Hematopoietic multipotent progenitor cell treated with erythropoietin and hydrocortisone succinate and interleukin-3 and kit ligand, for 8 days (in vitro differentiated cells): ENCODE results near the gene PHF12.
A peak's percentile ranks its signal among the peaks of the same experiment; 100 is the strongest.

Experiments
- DNase-seq: peaks from one replicate; pipeline ENCODE4 v3.0.0-alpha.2; 2015

PHF12 gene

GRCh38 chr17:28951428-28951990 is at the start of gene PHF12:
TSS of gene PHF12 (minus strand) at chr17:28951518. CDS start at chr17:28950960, 558 bp downstream.
- DNase-seq: peak; percentile 100

- DNase-seq: no peak
Measured at GRCh38 chr17:29000973-29001372, 49.7 kb upstream of the PHF12 start.

- DNase-seq: no peak
Measured at GRCh38 chr17:28999206-28999605, 47.9 kb upstream of the PHF12 start.

- no peak for DNase-seq
Measured at GRCh38 chr17:28997806-28998205, 46.5 kb upstream of the PHF12 start.

- no peak for DNase-seq
Measured at GRCh38 chr17:28996554-28997096, 45.3 kb upstream of the PHF12 start.

GRCh38 chr17:28993645-28994426 is 42.5 kb upstream of the PHF12 start:
- no peak for DNase-seq

GRCh38 chr17:28992625-28993600 is 41.6 kb upstream of the PHF12 start:
- no peak for DNase-seq

GRCh38 chr17:28992185-28992584 is 40.9 kb upstream of the PHF12 start:
- no peak for DNase-seq

- no peak for DNase-seq
Measured at GRCh38 chr17:28991779-28992178, 40.5 kb upstream of the PHF12 start.

- DNase-seq: no peak
Measured at GRCh38 chr17:28989028-28989427, 37.7 kb upstream of the PHF12 start.

- DNase-seq: no peak
Measured at GRCh38 chr17:28988475-28988874, 37.2 kb upstream of the PHF12 start.

- no peak for DNase-seq
Measured at GRCh38 chr17:28986714-28987655, 35.7 kb upstream of the PHF12 start.

- DNase-seq: no peak
Measured at GRCh38 chr17:28985950-28986713, 34.8 kb upstream of the PHF12 start.

- no peak for DNase-seq
Measured at GRCh38 chr17:28983286-28984230, 32.2 kb upstream of the PHF12 start.

GRCh38 chr17:28982131-28982793 is 30.9 kb upstream of the PHF12 start:
- DNase-seq: peak; percentile 56

GRCh38 chr17:28978356-28978964 is 27.1 kb upstream of the PHF12 start:
- no peak for DNase-seq

- DNase-seq: no peak
Measured at GRCh38 chr17:28977659-28978355, 26.5 kb upstream of the PHF12 start.

- DNase-seq: no peak
Measured at GRCh38 chr17:28975646-28976045, 24.3 kb upstream of the PHF12 start.
